Keratinocyte (primary cell): Measurements from ENCODE around the gene SAMM50.

Experiments used
- EZH2 ChIP-seq: IDR thresholded peaks from one replicate; pipeline ENCODE4 v1.6.1; 2012; ENCODE audit warnings: inconsistent platforms, mild to moderate bottlenecking, low read length, moderate library complexity
- TF ChIP-seq, protein P1 (sequence below), 3 experiments: IDR thresholded peaks in 1 of 3; conservative IDR thresholded peaks in 1 of 3; optimal IDR thresholded peaks in 1 of 3; 2 replicates in 2 of 3; 3 replicates in 1 of 3; pipeline versions ENCODE3 to v1.5.1; 2011; ENCODE audit warnings: low read length in 3 of 3, mild to moderate bottlenecking in 3 of 3, moderate library complexity in 2 of 3, control low read depth in 1 of 3, inconsistent platforms in 1 of 3; ENCODE audit not compliant: insufficient read depth in 2 of 3; ENCODE audit errors: extremely low read depth in 1 of 3

DNA sequence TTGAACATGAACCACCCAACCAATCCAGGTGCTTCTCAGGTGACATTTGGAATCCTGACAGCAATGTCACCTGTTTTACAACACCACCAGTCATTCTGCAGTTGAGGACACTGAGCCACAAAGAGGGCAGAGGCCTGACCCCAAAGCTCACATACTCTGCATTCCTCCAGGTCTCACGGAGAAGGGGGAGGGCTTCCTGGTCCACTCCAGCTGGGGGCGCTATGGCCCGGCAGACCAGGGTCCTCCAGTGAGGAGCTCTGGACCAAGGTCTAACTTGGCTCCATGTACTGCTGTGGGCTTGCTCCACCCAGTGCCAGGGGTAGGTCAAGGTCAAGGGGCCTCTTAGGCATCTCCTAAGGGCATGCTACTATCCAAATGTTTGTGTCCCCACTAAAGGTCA lies 33.1 kb upstream of the SAMM50 start:
- TF ChIP-seq, protein P1, sequence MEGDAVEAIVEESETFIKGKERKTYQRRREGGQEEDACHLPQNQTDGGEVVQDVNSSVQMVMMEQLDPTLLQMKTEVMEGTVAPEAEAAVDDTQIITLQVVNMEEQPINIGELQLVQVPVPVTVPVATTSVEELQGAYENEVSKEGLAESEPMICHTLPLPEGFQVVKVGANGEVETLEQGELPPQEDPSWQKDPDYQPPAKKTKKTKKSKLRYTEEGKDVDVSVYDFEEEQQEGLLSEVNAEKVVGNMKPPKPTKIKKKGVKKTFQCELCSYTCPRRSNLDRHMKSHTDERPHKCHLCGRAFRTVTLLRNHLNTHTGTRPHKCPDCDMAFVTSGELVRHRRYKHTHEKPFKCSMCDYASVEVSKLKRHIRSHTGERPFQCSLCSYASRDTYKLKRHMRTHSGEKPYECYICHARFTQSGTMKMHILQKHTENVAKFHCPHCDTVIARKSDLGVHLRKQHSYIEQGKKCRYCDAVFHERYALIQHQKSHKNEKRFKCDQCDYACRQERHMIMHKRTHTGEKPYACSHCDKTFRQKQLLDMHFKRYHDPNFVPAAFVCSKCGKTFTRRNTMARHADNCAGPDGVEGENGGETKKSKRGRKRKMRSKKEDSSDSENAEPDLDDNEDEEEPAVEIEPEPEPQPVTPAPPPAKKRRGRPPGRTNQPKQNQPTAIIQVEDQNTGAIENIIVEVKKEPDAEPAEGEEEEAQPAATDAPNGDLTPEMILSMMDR (optimal IDR thresholded peaks at IDR 0.05 in 1 of 3, IDR thresholded peaks at IDR 0.05 in 1 of 3, conservative IDR thresholded peaks at IDR 0.05 in 1 of 3; ENCODE audit: extremely low read depth in 1 of 3, insufficient read depth in 2 of 3, low read length in 3 of 3): peak in 1 of 3 experiments; percentile 22
- no peak for TF ChIP-seq EZH2
